H1 (cell line): Measurements from ENCODE around the gene RNF5. TPM values are rescaled to one million over a fixed set of nuclear protein-coding genes. Genes with fewer than 3 reads are reported as not detected.

Source experiments
- CTCF ChIA-PET: fragments of 300-600 bp; sonication (Branson Sonifier 250); formaldehyde crosslinking; loops from one replicate; lab custom pipeline; 2021; ENCODE audit not compliant: partially characterized antibody; lab: Charles Lee
- POLR2A ChIA-PET: fragments of 300-600 bp; sonication (Branson Sonifier 250); formaldehyde crosslinking; loops from one replicate; lab custom pipeline; 2021; ENCODE audit warnings: inconsistent platforms; ENCODE audit not compliant: partially characterized antibody; lab: Charles Lee
- DNase-seq, 2 experiments: peaks; one replicate each; pipeline versions ENCODE4 v3.0.0 to v3.0.0-alpha.2; 2010 to 2022; ENCODE audit warnings: low spot score in 2 of 2, low read depth in 1 of 2, mixed read lengths in 1 of 2
- FAIRE-seq: peaks from 2 replicates; lab custom pipeline; 2011; peaks lifted over from hg19 to GRCh38; lab: Jason Lieb, UNC
- H2AFZ ChIP-seq: 2 replicates; pipeline ENCODE4 v1.8.1; 2012; ENCODE audit warnings: low read length, inconsistent platforms
- H2AK5ac ChIP-seq: 2 replicates; pipeline ENCODE4 v1.6.1; 2013; ENCODE audit warnings: low read depth, low read length
- H2BK120ac ChIP-seq: replicated peaks from 2 replicates; pipeline ENCODE3; 2013; ENCODE audit warnings: low read depth, low read length, inconsistent platforms
- H2BK12ac ChIP-seq: 2 replicates; pipeline ENCODE4 v1.6.1; 2013; ENCODE audit warnings: low read depth, low read length
- H2BK15ac ChIP-seq: 2 replicates; pipeline ENCODE4 v1.6.1; 2013; ENCODE audit warnings: low read length
- H2BK20ac ChIP-seq: 2 replicates; pipeline ENCODE4 v1.6.1; 2013; ENCODE audit warnings: low read length
- H2BK5ac ChIP-seq: 2 replicates; pipeline ENCODE4 v1.6.1; 2013; ENCODE audit warnings: low read depth, low read length
- H3K14ac ChIP-seq: 2 replicates; pipeline ENCODE4 v1.6.1; 2013; ENCODE audit warnings: inconsistent platforms; ENCODE audit not compliant: insufficient read length
- H3K18ac ChIP-seq: 2 replicates; pipeline ENCODE4 v1.6.1; 2013; ENCODE audit warnings: low read length; ENCODE audit errors: extremely low read depth
- H3K23ac ChIP-seq: 2 replicates; pipeline ENCODE4 v1.6.1; 2013; ENCODE audit warnings: inconsistent platforms; ENCODE audit not compliant: insufficient read length
- H3K23me2 ChIP-seq: 2 replicates; pipeline ENCODE4 v1.6.1; 2013; ENCODE audit warnings: low read depth, low read length
- H3K27ac ChIP-seq: 2 replicates; pipeline ENCODE4 v1.6.1; 2011; ENCODE audit warnings: low read depth, low read length, inconsistent platforms
- H3K27me3 ChIP-seq, 4 experiments: replicated peaks in 1 of 4; 1 replicate in 1 of 4; 2 replicates in 3 of 4; pipeline versions ENCODE4 v1.6.1 to v1.8.1; 2011 to 2013; ENCODE audit warnings: low read length in 3 of 4, mild to moderate bottlenecking in 3 of 4, inconsistent platforms in 2 of 4, mixed read lengths in 2 of 4, moderate library complexity in 1 of 4; ENCODE audit not compliant: control insufficient read depth in 3 of 4, insufficient read depth in 3 of 4; ENCODE audit errors: extremely low read depth in 1 of 4
- H3K36me3 ChIP-seq, 4 experiments: 2 replicates each; pipeline versions ENCODE4 v1.6.1 to v1.8.1; 2011 to 2013; ENCODE audit warnings: mild to moderate bottlenecking in 4 of 4, low read length in 3 of 4, moderate library complexity in 2 of 4, control low read depth in 1 of 4, inconsistent platforms in 1 of 4; ENCODE audit not compliant: insufficient read depth in 4 of 4, control insufficient read depth in 2 of 4
- H3K4ac ChIP-seq: replicated peaks from 2 replicates; pipeline ENCODE3; 2013; ENCODE audit warnings: low read length, low read depth, mixed read lengths, inconsistent platforms; ENCODE audit not compliant: insufficient read length
- H3K4me1 ChIP-seq, 4 experiments: replicated peaks in 1 of 4; 1 replicate in 1 of 4; 2 replicates in 3 of 4; pipeline versions ENCODE4 v1.6.1 to v1.8.1; 2011 to 2013; ENCODE audit warnings: low read length in 3 of 4, inconsistent platforms in 2 of 4, mixed read lengths in 1 of 4; ENCODE audit not compliant: insufficient read depth in 4 of 4, control insufficient read depth in 3 of 4
- H3K4me2 ChIP-seq, 2 experiments: 2 replicates each; pipeline versions ENCODE4 v1.6.1 to v1.8.1; 2011 to 2013; ENCODE audit warnings: low read depth in 2 of 2, low read length in 2 of 2, control low read depth in 1 of 2, inconsistent platforms in 1 of 2, mild to moderate bottlenecking in 1 of 2; ENCODE audit not compliant: insufficient read depth in 1 of 2
- H3K4me3 ChIP-seq, 4 experiments: fragments of 200-600, 300-600 bp in 1 of 4; sonication (generic), shearing (Covaris generic), sonication (Bioruptor Twin) in 1 of 4; 2 replicates each; pipeline versions ENCODE4 v1.5.1 to v1.8.1; 2011 to 2016; ENCODE audit warnings: low read length in 4 of 4, low read depth in 3 of 4, control low read depth in 2 of 4, inconsistent platforms in 2 of 4, mild to moderate bottlenecking in 2 of 4, mixed read lengths in 1 of 4, moderate library complexity in 1 of 4; ENCODE audit not compliant: insufficient read depth in 2 of 4; ENCODE audit errors: extremely low read depth in 1 of 4
- H3K56ac ChIP-seq: replicated peaks from 2 replicates; pipeline ENCODE3; 2013; ENCODE audit warnings: low read depth, mild to moderate bottlenecking, mixed read lengths, low read length, inconsistent platforms; ENCODE audit not compliant: insufficient read length
- H3K79me1 ChIP-seq: 2 replicates; pipeline ENCODE4 v1.6.1; 2013; ENCODE audit warnings: low read depth, low read length, control low read depth
- H3K79me2 ChIP-seq, 2 experiments: 2 replicates each; pipeline versions ENCODE4 v1.6.1 to v1.8.1; 2012 to 2013; ENCODE audit warnings: low read length in 2 of 2, mild to moderate bottlenecking in 2 of 2, inconsistent platforms in 1 of 2; ENCODE audit not compliant: insufficient read depth in 2 of 2, control insufficient read depth in 1 of 2
- H3K9ac ChIP-seq, 4 experiments: replicated peaks in 1 of 4; 1 replicate in 1 of 4; 2 replicates in 3 of 4; pipeline versions ENCODE4 v1.6.1 to v1.8.1; 2011 to 2013; ENCODE audit warnings: low read depth in 3 of 4, low read length in 3 of 4, control low read depth in 2 of 4, mild to moderate bottlenecking in 2 of 4, moderate library complexity in 2 of 4, inconsistent platforms in 1 of 4; ENCODE audit errors: extremely low read depth in 1 of 4
- H3K9me3 ChIP-seq, 2 experiments: 2 replicates each; pipeline versions ENCODE4 v1.6.1 to v1.8.1; 2012 to 2013; ENCODE audit warnings: mild to moderate bottlenecking in 2 of 2, moderate library complexity in 2 of 2, control low read depth in 1 of 2, inconsistent platforms in 1 of 2, low read depth in 1 of 2, low read length in 1 of 2, mixed read lengths in 1 of 2; ENCODE audit not compliant: insufficient read depth in 2 of 2
- H4K20me1 ChIP-seq, 2 experiments: replicated peaks in 1 of 2; 2 replicates each; pipeline versions ENCODE3 to v1.8.1; 2011 to 2013; ENCODE audit warnings: inconsistent platforms in 2 of 2, low read length in 2 of 2, mild to moderate bottlenecking in 1 of 2; ENCODE audit not compliant: insufficient read depth in 2 of 2, control insufficient read depth in 1 of 2
- H4K5ac ChIP-seq: 2 replicates; pipeline ENCODE4 v1.6.1; 2013; ENCODE audit warnings: low read length, low read depth, mixed read lengths, inconsistent platforms; ENCODE audit not compliant: insufficient read length
- H4K8ac ChIP-seq: 2 replicates; pipeline ENCODE4 v1.8.0; 2013; ENCODE audit warnings: mild to moderate bottlenecking, moderate library complexity, low read length, inconsistent platforms; ENCODE audit not compliant: insufficient read depth; ENCODE audit errors: extremely low read depth
- H4K91ac ChIP-seq: replicated peaks from 2 replicates; pipeline ENCODE3; 2013; ENCODE audit warnings: low read length, mixed read lengths, inconsistent platforms; ENCODE audit not compliant: insufficient read length
- EGR1 ChIP-seq: IDR thresholded peaks from 2 replicates; pipeline ENCODE4 v1.6.1; 2011; ENCODE audit warnings: low read depth, low read length, borderline replicate concordance
- EP300 ChIP-seq, 2 experiments: IDR thresholded peaks; 1 replicate in 1 of 2; 2 replicates in 1 of 2; pipeline ENCODE4 v1.6.1; 2011 to 2012; ENCODE audit warnings: low read depth in 2 of 2, low read length in 2 of 2, mild to moderate bottlenecking in 2 of 2, borderline replicate concordance in 1 of 2, inconsistent platforms in 1 of 2, moderate library complexity in 1 of 2
- KDM1A ChIP-seq: fragments of 200-600, 300-600 bp; sonication (generic); IDR thresholded peaks from 2 replicates; pipeline ENCODE4 v1.7.1; 2016; ENCODE audit warnings: mild to moderate bottlenecking, low read length, borderline replicate concordance
- RBBP5 ChIP-seq: IDR thresholded peaks from 2 replicates; pipeline ENCODE4 v1.7.1; 2012; ENCODE audit warnings: low read depth, mild to moderate bottlenecking, inconsistent platforms, low read length, moderate library complexity, borderline replicate concordance
- SIRT6 ChIP-seq: IDR thresholded peaks from one replicate; pipeline ENCODE4 v1.7.1; 2012; ENCODE audit warnings: low read length, inconsistent platforms
- ZNF274 ChIP-seq: IDR thresholded peaks from 2 replicates; pipeline ENCODE4 v1.7.0; 2012; ENCODE audit warnings: low read length, borderline replicate concordance; ENCODE audit errors: extremely low read depth
- WGBS, 2 experiments: shearing (Covaris generic) in 1 of 2; methylation state at CpG; one replicate each; pipeline versions ENCODE4 v1.1.6 to v1.1.7; 2013 to 2015; ENCODE audit warnings: low lambda C conversion rate in 2 of 2, mixed read lengths in 2 of 2, inconsistent platforms in 1 of 2, low coverage in 1 of 2, missing lambda C conversion rate in 1 of 2; ENCODE audit not compliant: insufficient replicate concordance in 2 of 2, insufficient coverage in 1 of 2, insufficient read length in 1 of 2; ENCODE audit errors: extremely low coverage in 1 of 2, missing lambda C conversion rate in 1 of 2; 5-methylcytosine and 5-hydroxymethylcytosine counted together
- polyA plus RNA-seq, 7 experiments: library from polyadenylated mRNA; depleted of rRNA in 3 of 7; stranded (reverse) in 5 of 7; unstranded in 2 of 7; fragments of >200 nt in 5 of 7; fragments of 200-250 nt in 2 of 7; gene quantifications; 1 replicate in 5 of 7; 2 replicates in 1 of 7; 4 replicates in 1 of 7; pipeline versions ENCODE4 v1.2.1 to v1.2.3, GENCODE V29; 2011 to 2013; ENCODE audit warnings: missing spikeins in 2 of 7, mixed read lengths in 2 of 7
- total RNA-seq: library from RNA; stranded (reverse); fragmentation: NEBNext Ultra II Directional; extraction: Animal tissue kit (Norgen Biotek cat#: 25700); gene quantifications from 2 replicates; pipeline ENCODE4 v1.2.1, GENCODE V29; 2021

Gene RNF5
- total and polyA plus RNA-seq, 2 of the 8 experiments (the other 6 are each of a cell fraction or from before 2014, with no cell fraction given) = 90.0 to 158 TPM

DNA sequence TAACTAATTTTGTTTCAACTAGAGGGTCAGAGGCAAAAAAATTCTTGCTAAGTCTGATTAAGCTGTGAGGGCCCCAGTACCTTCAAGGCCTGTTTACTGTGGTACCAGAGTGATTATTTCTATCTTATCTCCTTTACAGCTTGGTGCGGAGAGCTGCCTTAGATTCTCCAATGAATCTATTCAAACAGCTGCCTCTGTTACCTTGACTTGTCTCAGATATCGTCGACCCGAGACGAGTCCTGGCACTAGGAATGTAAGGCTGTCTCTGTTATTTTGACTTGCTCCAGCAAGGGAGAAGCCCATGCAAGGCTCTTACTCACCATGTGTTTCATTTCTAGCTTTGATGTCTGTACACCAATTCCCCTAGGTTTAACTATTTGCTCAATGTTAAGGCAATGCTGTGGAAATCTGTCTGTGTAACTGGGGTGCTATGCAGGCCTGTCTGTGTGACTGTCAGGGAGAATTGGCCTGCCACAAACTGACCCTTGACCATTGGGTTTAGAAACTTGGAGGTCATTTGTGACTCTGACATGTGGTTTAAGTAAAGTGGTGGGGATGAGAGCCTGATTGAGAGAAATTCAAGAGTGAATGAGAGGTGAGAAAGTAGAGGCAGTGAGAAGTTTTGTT is 37.7 kb upstream of the RNF5 start:
- no peak for FAIRE-seq
- H4K20me1 ChIP-seq = no peaks in the 10 kb centered on the region
- H3K27ac ChIP-seq = no peak overlapping the region
- no peak overlapping the region for H3K56ac ChIP-seq
- H4K8ac ChIP-seq = no peak overlapping the region
- H3K27me3 ChIP-seq = no peaks in the 10 kb centered on the region
- H3K14ac ChIP-seq = no peak overlapping the region
- no peak overlapping the region for H4K5ac ChIP-seq
- H2BK5ac ChIP-seq = no peak overlapping the region
- no peak overlapping the region for H4K91ac ChIP-seq
- DNase-seq = no peak
- no peaks in the 10 kb centered on the region for H3K23me2 ChIP-seq
- no peaks in the 10 kb centered on the region for H3K9me3 ChIP-seq
- no peak overlapping the region for H3K18ac ChIP-seq
- no peaks in the 10 kb centered on the region for H3K36me3 ChIP-seq
- H3K4me1 ChIP-seq = no peaks in the 10 kb centered on the region
- ChIA-PET POLR2A (interaction anchor here (1.0 kb wide), 1 partner anchor 12 kb away, joined by 3 read pairs; the partner anchor contains the start of gene ATF6B), CTCF (interaction anchor here (1.2 to 2.5 kb wide), 3 partner anchors 12 to 52 kb away, joined by 3 to 6 read pairs (median 3); no protein-coding TSS in a partner anchor)
- H2BK12ac ChIP-seq = no peak overlapping the region
- H3K4me3 ChIP-seq = no peak overlapping the region
- H3K79me2 ChIP-seq = no peaks in the 10 kb centered on the region
- no peak overlapping the region for H3K23ac ChIP-seq
- WGBS, 2 experiments = 94% methylated on average over 5 of the region's 5 CpGs; no CpG with 5 or more reads in 1 of the 2 experiments
- H3K4ac ChIP-seq = no peak overlapping the region
- no peak overlapping the region for H2BK15ac ChIP-seq
- no peak overlapping the region for H3K4me2 ChIP-seq
- no peak overlapping the region for H2AFZ ChIP-seq
- H2BK20ac ChIP-seq = no peak overlapping the region
- no peaks in the 10 kb centered on the region for H3K79me1 ChIP-seq
- no peak overlapping the region for H2BK120ac ChIP-seq
- TF ChIP-seq EP300 (IDR thresholded peaks at IDR 0.05; ENCODE audit: borderline replicate concordance in 1 of 2, low read depth in 2 of 2, low read length in 2 of 2) (no peak), EGR1 (no peak), RBBP5 (no peak), SIRT6 (no peak), KDM1A (no peak), ZNF274 (no peak)
- TF ChIP-seq, all 59 proteins: peak for 0
- Histone ChIP-seq H2AK5ac (no peak overlapping the region), H3K9ac (no peak overlapping the region)
